Measurements from ENCODE around the gene ETV3. TPM values are rescaled to one million over a fixed set of nuclear protein-coding genes. Genes with fewer than 3 reads are reported as not detected.
"Not testable (repeated sequence)": the region's sequence is repeated elsewhere in the genome, so short reads cannot be mapped to it uniquely, and the experiment has no call there.

ETV3 gene
- total and polyA plus RNA-seq, 2 donors, result 12.4 to 24.9 TPM

DNA sequence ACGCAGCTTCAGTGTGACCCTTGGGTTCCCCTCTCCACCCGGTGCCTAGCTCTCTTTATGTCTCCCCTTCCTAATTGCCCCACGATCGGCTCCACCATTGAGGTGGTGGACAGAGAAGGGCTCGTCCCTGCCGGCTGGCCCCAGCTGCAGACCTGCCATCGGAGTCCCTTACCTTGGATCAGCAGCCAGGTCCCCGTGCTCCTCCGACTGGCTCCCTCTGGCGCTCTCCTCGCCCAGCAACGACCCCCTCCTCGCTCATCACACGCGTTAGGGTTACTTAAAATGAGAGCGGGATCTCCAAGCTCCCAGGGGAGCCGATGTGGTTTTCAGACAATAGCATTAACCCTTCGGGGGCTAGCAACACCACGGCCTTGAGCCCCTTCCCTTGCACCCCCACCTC, 30.5 kb downstream of the ETV3 start:
- DNase-seq (ENCODE audit: extremely low spot score), result no peak
- Histone ChIP-seq H3K4me3 (ENCODE audit: low read depth, low read length) (no peak overlapping the region), H3K4me1 (ENCODE audit: insufficient read depth) (no peaks in the 10 kb centered on the region), H3K36me3 (ENCODE audit: insufficient read depth) (no peaks in the 10 kb centered on the region), H3K27ac (ENCODE audit: low read depth) (no peak overlapping the region)
- 29% methylated on average over 19 of the region's 19 CpGs for WGBS

DNA sequence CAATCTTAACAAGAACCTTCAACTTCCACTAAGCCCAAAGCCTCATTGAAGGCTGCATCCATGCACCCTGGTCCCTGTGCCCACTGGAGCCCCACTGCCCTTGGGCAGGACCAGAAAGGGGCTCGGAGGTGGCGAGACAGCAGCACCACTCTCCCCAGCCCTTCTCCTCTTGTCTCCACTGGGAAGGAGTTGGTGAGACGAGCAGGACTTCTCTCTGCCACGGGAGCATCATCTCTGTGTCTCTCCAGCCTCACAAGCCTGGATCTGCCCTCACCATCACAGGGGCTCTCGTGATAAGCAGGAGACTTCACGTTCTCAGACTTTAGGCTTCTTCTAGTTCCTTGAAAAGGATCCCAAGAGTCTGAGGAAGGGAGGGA, 31.4 kb downstream of the ETV3 start:
- H3K36me3 ChIP-seq (ENCODE audit: insufficient read depth), result no peaks in the 10 kb centered on the region
- 71% methylated on average over 6 of the region's 6 CpGs for WGBS
- H3K27ac ChIP-seq (ENCODE audit: low read depth), result no peak overlapping the region
- no peak for DNase-seq (ENCODE audit: extremely low spot score)
- no peaks in the 10 kb centered on the region for H3K4me1 ChIP-seq (ENCODE audit: insufficient read depth)
- no peak overlapping the region for H3K4me3 ChIP-seq (ENCODE audit: low read depth, low read length)

DNA sequence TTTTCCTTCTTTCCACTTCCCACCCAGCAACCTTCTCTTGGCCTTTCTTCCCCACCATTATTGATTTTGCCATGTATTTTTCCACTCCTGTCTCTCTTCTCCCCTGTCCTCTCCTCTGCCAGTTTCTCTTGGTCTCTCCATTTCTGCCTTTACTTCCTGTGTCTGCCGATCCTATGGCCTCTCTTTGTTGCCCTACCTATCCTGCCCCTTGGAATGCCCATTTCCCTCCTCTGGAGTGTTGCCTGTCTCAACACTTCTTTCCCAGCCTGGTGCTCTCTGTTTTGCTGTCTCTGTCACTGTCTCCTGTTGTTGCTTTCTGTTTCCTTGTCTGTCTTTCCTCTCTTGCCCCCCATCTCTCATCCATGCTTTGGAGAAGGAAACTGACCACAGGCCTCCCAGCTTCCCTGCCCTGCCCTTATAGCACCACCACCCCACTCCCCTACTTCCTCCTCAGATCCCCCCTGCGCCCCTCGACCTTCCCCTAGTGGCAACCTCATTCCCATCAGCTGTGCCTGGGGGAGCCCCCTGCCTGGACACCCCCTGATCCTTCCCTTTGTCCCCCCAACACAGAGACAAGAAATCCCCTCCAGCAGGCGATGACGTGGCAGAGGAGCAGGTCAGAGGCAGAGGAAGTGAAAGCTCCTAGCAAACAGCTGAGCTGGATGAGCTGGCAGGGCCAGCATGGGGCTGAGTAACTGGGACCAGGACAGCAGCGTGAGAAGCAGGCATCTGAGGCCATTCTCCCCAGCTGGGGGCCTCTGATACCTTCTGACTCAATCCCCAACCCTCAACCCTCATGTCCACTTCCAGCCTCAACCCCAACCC, 32.0 kb downstream of the ETV3 start:
- Histone ChIP-seq H3K4me1 (ENCODE audit: insufficient read depth) (no peaks in the 10 kb centered on the region), H3K27ac (ENCODE audit: low read depth) (no peak overlapping the region), H3K4me3 (ENCODE audit: low read depth, low read length) (no peak overlapping the region), H3K36me3 (ENCODE audit: insufficient read depth) (no peaks in the 10 kb centered on the region)
- DNase-seq (ENCODE audit: extremely low spot score), result no peak
- 51% methylated on average over 6 of the region's 6 CpGs for WGBS

DNA sequence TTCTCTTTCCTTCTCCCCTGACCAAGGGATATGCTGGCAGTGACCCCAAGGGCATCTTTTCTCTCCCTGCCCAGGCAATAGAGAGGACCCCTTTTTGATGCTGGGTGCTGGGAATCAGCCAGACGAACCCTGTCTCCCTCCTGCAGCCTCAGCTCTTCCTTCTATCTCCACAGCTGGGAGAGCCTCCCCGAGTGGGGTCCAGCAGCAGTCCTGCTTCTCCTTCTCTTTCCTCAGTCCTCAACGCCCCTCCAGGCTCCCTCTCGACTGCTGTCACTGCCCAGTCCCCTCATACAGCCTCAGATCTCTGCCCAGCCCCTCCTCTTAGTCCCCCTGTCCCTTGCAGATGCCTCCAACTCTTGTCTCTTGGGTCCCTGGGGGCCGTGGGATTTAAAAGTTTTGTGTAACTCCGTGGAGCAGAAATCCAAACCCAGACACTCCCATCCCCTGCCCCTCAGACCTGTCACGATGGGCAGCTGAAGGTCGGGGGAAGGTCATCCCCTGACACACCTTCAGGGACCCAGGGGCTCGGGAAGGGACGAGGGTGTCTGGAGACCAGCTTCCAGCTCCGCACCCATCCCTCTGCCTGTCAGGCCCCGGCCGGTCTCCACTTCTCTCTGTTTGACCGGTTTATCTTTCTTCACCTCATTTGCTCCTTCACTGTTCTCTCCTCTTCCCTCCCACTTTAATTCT, 32.8 kb downstream of the ETV3 start:
- Histone ChIP-seq H3K4me1 (ENCODE audit: insufficient read depth) (no peaks in the 10 kb centered on the region), H3K4me3 (ENCODE audit: low read depth, low read length) (no peak overlapping the region), H3K27ac (ENCODE audit: low read depth) (no peak overlapping the region), H3K36me3 (ENCODE audit: insufficient read depth) (no peaks in the 10 kb centered on the region)
- WGBS, result 57% methylated on average over 14 of the region's 14 CpGs
- DNase-seq (ENCODE audit: extremely low spot score), result no peak

DNA sequence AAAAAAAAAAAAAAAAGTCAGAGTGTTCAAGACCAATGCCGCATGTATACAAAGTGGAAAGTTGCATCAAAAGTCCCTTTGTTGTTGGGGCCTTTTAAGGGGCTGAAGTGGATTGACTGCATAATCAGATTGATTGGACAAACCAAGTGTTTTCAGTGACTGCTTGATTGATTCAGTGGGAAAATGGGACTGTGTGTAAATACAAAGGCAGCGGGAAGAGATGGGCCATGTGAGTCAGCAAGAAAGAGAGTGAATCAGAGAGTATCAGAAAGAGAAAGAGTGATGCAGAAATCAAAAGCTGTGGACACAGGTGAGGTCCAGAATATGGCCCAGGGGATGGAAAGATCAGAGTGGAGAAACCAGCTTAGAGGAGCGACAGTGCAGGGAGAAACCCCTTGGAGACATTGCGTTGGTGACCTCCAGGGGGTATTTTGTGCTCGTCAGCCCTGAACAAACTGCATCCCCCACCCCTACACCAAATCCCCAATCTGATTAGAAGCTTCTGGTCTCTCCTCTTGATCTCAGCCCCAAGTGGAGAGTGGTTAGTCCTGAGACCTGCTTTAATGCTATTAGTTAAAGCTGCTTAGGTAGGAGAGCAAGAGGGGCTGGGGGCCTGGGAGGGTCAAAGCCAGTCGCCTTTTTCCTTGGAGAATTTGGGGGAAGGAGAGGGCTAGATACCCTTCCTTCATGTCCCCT, 33.4 kb downstream of the ETV3 start:
- H3K27ac ChIP-seq (ENCODE audit: low read depth), result no peak overlapping the region
- DNase-seq (ENCODE audit: extremely low spot score), result no peak
- 70% methylated on average over 6 of the region's 6 CpGs for WGBS
- H3K36me3 ChIP-seq (ENCODE audit: insufficient read depth), result no peaks in the 10 kb centered on the region
- no peak overlapping the region for H3K4me3 ChIP-seq (ENCODE audit: low read depth, low read length)
- H3K4me1 ChIP-seq (ENCODE audit: insufficient read depth), result no peaks in the 10 kb centered on the region

DNA sequence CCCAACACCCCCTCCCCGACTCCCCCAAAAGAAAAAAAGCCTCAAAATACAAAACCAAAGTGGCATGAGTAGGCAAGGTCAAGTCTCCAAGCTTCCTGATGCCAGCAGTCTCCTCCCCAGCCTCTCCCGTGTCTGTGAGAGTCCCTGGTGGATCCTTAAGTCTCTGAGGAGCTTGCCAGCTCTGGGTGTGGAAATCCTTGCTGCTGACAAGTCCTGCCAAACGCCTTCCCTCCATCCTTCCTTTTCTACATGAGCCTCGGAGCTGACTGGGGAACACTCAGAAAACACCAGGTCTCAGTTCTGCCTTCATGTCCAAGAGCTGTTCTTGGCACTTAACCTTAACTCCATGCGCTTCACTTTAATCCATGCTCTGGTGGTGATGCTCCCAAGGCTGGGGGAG, 34.9 kb downstream of the ETV3 start:
- H3K4me3 ChIP-seq (ENCODE audit: low read depth, low read length), result no peak overlapping the region
- no peak overlapping the region for H3K27ac ChIP-seq (ENCODE audit: low read depth)
- H3K4me1 ChIP-seq (ENCODE audit: insufficient read depth), result no peaks in the 10 kb centered on the region
- no peaks in the 10 kb centered on the region for H3K36me3 ChIP-seq (ENCODE audit: insufficient read depth)
- no peak for DNase-seq (ENCODE audit: extremely low spot score)
- WGBS, result 54% methylated on average over 5 of the region's 5 CpGs

DNA sequence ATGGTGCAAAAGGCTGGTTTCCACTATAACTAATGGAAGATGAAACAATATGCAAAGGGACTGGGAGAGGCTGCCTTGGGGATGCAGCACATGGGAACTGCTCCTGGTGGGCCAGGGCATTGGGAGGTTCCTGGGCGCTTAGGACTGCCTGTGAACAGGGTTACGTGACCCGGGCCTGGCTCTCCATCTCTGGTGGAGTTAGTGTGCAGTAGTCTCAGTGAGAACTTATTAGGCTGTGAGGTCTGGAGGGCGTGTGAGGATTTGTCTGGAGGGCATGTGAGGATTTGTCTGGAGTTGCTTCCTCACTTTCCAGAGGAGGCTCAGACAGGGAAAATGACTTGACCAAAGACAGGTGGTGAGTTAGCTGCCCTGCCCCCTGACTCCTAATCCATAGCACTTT, 37.0 kb downstream of the ETV3 start:
- H3K36me3 ChIP-seq (ENCODE audit: insufficient read depth), result no peaks in the 10 kb centered on the region
- H3K27ac ChIP-seq (ENCODE audit: low read depth), result no peak overlapping the region
- 79% methylated on average over 4 of the region's 4 CpGs for WGBS
- H3K4me1 ChIP-seq (ENCODE audit: insufficient read depth), result no peaks in the 10 kb centered on the region
- H3K4me3 ChIP-seq (ENCODE audit: low read depth, low read length), result no peak overlapping the region
- no peak for DNase-seq (ENCODE audit: extremely low spot score)

DNA sequence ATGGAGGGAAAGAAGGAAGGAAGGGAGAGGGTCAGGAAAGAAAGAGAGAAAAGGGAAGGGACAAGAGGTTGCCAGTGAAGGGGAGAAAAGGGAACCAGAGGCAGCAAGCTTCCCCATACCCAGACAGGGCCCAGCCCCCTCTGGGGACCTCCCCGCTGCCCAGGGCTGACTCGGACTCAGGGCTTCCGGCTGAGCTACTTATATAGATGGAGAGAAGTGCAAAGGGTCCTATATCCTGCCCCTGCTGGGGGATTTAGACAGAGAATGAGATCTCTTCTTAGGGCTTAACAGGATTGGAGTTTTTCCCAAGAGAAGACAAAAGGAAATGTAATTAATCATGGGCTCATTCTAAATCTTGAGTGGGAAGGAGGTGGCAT, 38.6 kb downstream of the ETV3 start, which contains the start of gene ETV3L:
ETV3L (minus strand) TSS at position 176 of the 377 bp plus-strand sequence. CDS start 285 bp downstream, outside the sequence.
- no peaks in the 10 kb centered on the region for H3K36me3 ChIP-seq (ENCODE audit: insufficient read depth)
- WGBS, result 61% methylated on average over 3 of the region's 3 CpGs
- no peak within 1 kb of the TSS for H3K27ac ChIP-seq (ENCODE audit: low read depth)
- H3K4me1 ChIP-seq (ENCODE audit: insufficient read depth), result no peaks in the 10 kb centered on the region
- no peak within 1 kb of the TSS for H3K4me3 ChIP-seq (ENCODE audit: low read depth, low read length)
- no peak for DNase-seq (ENCODE audit: extremely low spot score)

DNA sequence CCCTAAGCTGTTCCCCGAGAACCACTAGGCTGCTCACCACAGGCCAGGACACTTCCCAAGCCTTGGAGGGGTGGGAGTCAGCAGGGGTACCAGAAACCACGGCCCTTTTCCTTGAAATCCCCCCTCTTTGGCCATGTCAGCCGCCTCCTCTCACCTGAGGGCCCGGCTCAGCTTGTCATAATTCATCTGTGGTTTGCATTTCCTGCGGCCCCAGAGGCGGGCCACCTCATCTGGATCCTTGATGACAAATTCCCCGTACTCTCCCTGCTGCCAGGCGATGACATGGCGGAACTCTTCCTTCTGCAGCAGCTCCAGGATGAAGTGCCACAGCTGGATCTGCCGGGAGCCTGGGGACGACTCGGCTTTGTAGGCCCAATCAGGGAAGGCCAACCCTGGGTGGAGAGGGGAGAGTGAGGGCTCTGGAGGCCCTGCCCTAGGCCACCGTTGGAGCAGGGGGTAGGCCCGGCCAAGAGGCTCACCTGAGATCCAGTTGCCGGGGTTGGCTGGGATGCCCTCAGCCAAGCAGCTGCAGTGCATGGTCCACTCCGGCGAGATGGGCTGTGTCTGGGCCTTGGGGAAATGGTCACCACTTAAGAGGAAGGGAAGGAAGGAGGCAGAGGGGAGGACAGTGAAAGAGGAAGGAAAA, 39.1 kb downstream of the ETV3 start:
- H3K36me3 ChIP-seq (ENCODE audit: insufficient read depth); H3K4me3 ChIP-seq (ENCODE audit: low read depth, low read length); DNase-seq (ENCODE audit: extremely low spot score); H3K27ac ChIP-seq (ENCODE audit: low read depth); H3K4me1 ChIP-seq (ENCODE audit: insufficient read depth): not testable (repeated sequence)
- 82% methylated on average over 16 of the region's 17 CpGs for WGBS

DNA sequence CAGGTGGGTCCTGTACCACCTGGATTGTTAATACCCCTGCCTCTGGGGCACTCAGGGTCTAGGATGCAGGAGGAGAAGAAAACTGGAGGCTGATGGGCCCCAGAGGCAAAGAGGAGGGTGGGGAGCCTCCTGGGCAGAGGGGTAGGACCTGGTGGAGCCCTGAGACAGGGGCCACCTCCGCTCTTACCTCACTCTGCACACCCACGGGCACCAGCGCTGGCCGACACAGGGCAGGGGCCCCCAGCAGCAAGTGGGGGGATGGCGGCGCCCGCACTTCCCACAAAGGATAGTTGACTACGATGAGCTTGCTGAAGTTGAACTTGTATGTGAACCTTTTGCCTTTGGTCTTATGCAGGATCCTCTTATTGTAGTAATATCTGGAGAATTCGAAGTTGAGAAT, 39.7 kb downstream of the ETV3 start:
- WGBS, result 93% methylated on average over 9 of the region's 9 CpGs
- H3K36me3 ChIP-seq (ENCODE audit: insufficient read depth), result no peaks in the 10 kb centered on the region
- no peak overlapping the region for H3K4me3 ChIP-seq (ENCODE audit: low read depth, low read length)
- no peak overlapping the region for H3K27ac ChIP-seq (ENCODE audit: low read depth)
- DNase-seq (ENCODE audit: extremely low spot score), result no peak
- no peaks in the 10 kb centered on the region for H3K4me1 ChIP-seq (ENCODE audit: insufficient read depth)

DNA sequence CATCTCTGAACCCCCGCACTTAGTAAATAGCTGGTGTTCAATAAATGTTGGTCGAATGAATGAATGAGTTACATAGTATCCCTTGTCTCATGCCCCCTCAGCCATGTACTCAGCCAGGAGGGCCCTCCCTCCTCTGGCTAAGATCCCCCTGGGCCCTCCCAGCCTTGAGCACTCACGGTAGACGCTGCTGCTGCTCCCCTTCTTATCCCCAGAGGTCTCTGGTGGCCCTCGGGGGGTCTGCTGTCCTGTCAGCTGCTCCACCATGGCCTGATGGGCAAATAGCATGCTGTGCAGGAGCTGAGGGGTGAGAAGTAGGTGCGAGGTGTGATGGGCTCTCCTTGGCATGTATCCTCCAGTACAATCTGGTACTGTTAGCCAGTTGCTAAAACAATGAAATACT, 40.5 kb downstream of the ETV3 start:
- no peaks in the 10 kb centered on the region for H3K36me3 ChIP-seq (ENCODE audit: insufficient read depth)
- no peak for DNase-seq (ENCODE audit: extremely low spot score)
- WGBS, result 77% methylated on average over 6 of the region's 6 CpGs
- H3K4me1 ChIP-seq (ENCODE audit: insufficient read depth), result no peaks in the 10 kb centered on the region
- no peak overlapping the region for H3K4me3 ChIP-seq (ENCODE audit: low read depth, low read length)
- H3K27ac ChIP-seq (ENCODE audit: low read depth), result no peak overlapping the region

DNA sequence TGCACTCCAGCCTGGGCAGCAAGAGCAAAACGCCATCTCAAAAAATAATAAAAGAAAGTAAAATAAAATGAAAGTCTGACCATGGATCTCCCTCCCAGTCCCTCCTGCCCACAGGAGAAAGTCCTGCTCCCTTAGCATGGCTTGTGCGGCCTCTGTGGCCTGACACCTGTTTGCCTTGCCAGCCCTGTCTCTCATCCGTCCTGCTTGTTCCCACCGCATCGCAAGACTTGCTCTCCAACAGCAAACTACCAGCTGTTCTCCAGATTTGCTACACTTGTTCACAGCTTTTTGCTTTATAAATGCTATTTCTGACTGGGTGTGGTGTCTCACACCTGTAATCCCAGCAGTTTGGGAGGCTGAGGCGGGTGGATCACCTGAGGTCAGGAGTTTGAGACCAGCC, 41.3 kb downstream of the ETV3 start:
- WGBS, result 78% methylated on average over 6 of the region's 6 CpGs
- Histone ChIP-seq H3K4me3 (ENCODE audit: low read depth, low read length) (no peak overlapping the region), H3K4me1 (ENCODE audit: insufficient read depth) (no peaks in the 10 kb centered on the region), H3K36me3 (ENCODE audit: insufficient read depth) (no peaks in the 10 kb centered on the region), H3K27ac (ENCODE audit: low read depth) (no peak overlapping the region)
- DNase-seq (ENCODE audit: extremely low spot score), result no peak

DNA sequence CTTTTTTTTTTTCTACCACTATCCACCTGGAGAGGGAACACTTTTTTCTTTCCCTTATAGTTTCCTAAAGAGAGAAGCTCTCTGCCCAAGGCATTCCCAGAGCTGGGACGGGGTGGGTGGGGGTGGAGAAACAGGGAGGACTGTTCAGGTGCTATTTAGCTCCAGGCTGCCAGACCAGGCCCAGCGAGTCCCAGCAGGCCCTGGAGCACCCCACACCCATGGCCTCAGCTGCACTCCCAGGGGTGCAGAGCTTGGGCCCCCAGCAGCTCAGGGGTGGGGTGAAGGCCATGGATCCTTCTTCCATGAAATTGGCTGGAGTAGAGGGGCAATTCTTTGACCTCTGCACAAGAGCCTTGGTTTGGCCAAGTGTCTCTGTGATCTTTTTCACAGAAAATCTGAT, 42.6 kb downstream of the ETV3 start:
- H3K27ac ChIP-seq (ENCODE audit: low read depth), result no peak overlapping the region
- 77% methylated on average over 2 of the region's 2 CpGs for WGBS
- H3K4me3 ChIP-seq (ENCODE audit: low read depth, low read length), result no peak overlapping the region
- H3K36me3 ChIP-seq (ENCODE audit: insufficient read depth), result no peaks in the 10 kb centered on the region
- DNase-seq (ENCODE audit: extremely low spot score), result no peak
- no peaks in the 10 kb centered on the region for H3K4me1 ChIP-seq (ENCODE audit: insufficient read depth)

All from urinary bladder (tissue), 4 donors.